A673 (cell line): ENCODE results near the gene KDM3B. TPM values are rescaled to one million over a fixed set of nuclear protein-coding genes. Genes with fewer than 3 reads are reported as not detected.

Source experiments
- BruUV-seq: library from RNA; stranded (reverse); fragments of 400-500 nt; replicated peaks from 2 replicates; lab custom pipeline; 2021; lab: Mats Ljungman, UMichigan
- CTCF ChIA-PET: fragments of 300-600 bp; sonication (Branson Sonifier 250); formaldehyde crosslinking; loops from one replicate; lab custom pipeline; 2022; ENCODE audit warnings: antibody characterized with exemption; lab: Charles Lee
- POLR2A ChIA-PET: fragments of 300-600 bp; sonication (Branson Sonifier 250); formaldehyde crosslinking; loops from one replicate; lab custom pipeline; 2022; ENCODE audit warnings: antibody characterized with exemption; ENCODE audit not compliant: low non-redundant PET; lab: Charles Lee
- DNase-seq: peaks from one replicate; pipeline ENCODE4 v3.0.0-alpha.2; 2015; ENCODE audit warnings: low spot score
- H3K27ac ChIP-seq: fragments of 200-600 bp; sonication (generic); 2 replicates; pipeline ENCODE4 v1.5.1; 2016; ENCODE audit warnings: mixed run types, low read depth, mild to moderate bottlenecking, mixed read lengths, antibody characterized with exemption, low read length; ENCODE audit not compliant: poor library complexity, severe bottlenecking
- H3K27me3 ChIP-seq: fragments of 200-600 bp; sonication (generic); replicated peaks from 2 replicates; pipeline ENCODE4 v1.6.1; 2017; ENCODE audit warnings: mixed run types, low read depth, mild to moderate bottlenecking, mixed read lengths, antibody characterized with exemption, low read length; ENCODE audit not compliant: insufficient read depth, poor library complexity
- H3K36me3 ChIP-seq: fragments of 200-600 bp; sonication (generic); 2 replicates; pipeline ENCODE4 v1.6.1; 2016; ENCODE audit warnings: mixed run types, mild to moderate bottlenecking, mixed read lengths, antibody characterized with exemption, low read length; ENCODE audit not compliant: insufficient read depth, poor library complexity, severe bottlenecking
- H3K4me1 ChIP-seq: fragments of 200-600 bp; sonication (generic); 2 replicates; pipeline ENCODE4 v1.6.1; 2017; ENCODE audit warnings: mixed run types, mild to moderate bottlenecking, mixed read lengths, antibody characterized with exemption, low read length; ENCODE audit not compliant: insufficient read depth, poor library complexity, severe bottlenecking
- H3K4me3 ChIP-seq: fragments of 200-600 bp; sonication (generic); 2 replicates; pipeline ENCODE4 v1.5.1; 2016; ENCODE audit warnings: low read depth, mixed run types, mild to moderate bottlenecking, mixed read lengths, low read length; ENCODE audit not compliant: poor library complexity, severe bottlenecking
- H3K9me3 ChIP-seq: fragments of 200-600 bp; sonication (generic); 2 replicates; pipeline ENCODE4 v1.6.1; 2016; ENCODE audit warnings: mixed run types, low read depth, mild to moderate bottlenecking, mixed read lengths, antibody characterized with exemption, low read length; ENCODE audit not compliant: poor library complexity, severe bottlenecking
- EZH2 ChIP-seq: fragments of 200-600 bp; sonication (generic); IDR thresholded peaks from 2 replicates; pipeline ENCODE4 v1.6.1; 2017; ENCODE audit warnings: borderline replicate concordance, low read depth, mild to moderate bottlenecking, mixed read lengths, antibody characterized with exemption, low read length; ENCODE audit not compliant: poor library complexity, severe bottlenecking
- intact Hi-C: fragments of 100-400 bp; cut with micrococcal nuclease; formaldehyde crosslinking; loops from one replicate; pipeline ENCODE4 v1.10.0; 2022; ENCODE audit not compliant: unreplicated experiment
- total RNA-seq: library from RNA; stranded (reverse); gene quantifications from 2 replicates; pipeline ENCODE4 v1.2.3, GENCODE V29; 2021
- TF ChIP-seq, protein P1 (sequence below): fragments of 300-800, 200-600 bp; sonication (generic); conservative IDR thresholded peaks from 2 replicates; pipeline ENCODE4 v1.5.1; 2017; ENCODE audit warnings: low read depth, mild to moderate bottlenecking, antibody characterized with exemption, low read length, moderate library complexity, mixed read lengths

Gene KDM3B
- total RNA-seq, 1 experiment from 2014 or later: 62.1 TPM

DNA sequence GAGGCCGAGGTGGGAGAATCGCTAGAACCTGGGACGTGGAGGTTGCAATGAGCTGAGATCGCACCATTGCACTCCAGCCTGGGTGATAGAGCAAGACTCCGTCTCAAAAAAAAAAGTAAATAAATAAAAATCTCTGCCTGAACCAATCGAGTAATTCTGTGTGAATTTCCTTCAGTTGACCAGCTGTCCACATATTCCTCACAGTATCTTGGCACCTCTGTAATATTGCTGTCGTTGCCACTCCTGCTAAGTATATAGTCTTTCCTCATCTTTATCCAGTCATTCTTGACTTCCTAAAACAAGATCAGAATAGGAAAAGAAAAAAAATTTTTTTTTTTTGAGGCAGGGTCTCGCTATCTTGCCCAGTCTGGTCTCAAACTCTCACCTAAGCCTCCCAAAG, 29.9 kb downstream of the KDM3B start:
- no peak for TF ChIP-seq EZH2
- TF ChIP-seq, protein P1, sequence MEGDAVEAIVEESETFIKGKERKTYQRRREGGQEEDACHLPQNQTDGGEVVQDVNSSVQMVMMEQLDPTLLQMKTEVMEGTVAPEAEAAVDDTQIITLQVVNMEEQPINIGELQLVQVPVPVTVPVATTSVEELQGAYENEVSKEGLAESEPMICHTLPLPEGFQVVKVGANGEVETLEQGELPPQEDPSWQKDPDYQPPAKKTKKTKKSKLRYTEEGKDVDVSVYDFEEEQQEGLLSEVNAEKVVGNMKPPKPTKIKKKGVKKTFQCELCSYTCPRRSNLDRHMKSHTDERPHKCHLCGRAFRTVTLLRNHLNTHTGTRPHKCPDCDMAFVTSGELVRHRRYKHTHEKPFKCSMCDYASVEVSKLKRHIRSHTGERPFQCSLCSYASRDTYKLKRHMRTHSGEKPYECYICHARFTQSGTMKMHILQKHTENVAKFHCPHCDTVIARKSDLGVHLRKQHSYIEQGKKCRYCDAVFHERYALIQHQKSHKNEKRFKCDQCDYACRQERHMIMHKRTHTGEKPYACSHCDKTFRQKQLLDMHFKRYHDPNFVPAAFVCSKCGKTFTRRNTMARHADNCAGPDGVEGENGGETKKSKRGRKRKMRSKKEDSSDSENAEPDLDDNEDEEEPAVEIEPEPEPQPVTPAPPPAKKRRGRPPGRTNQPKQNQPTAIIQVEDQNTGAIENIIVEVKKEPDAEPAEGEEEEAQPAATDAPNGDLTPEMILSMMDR: no peak
- no peak overlapping the region for H3K27ac ChIP-seq
- no peak overlapping the region for H3K4me3 ChIP-seq
- peaks cover 65% of the 10 kb centered on the region for H3K36me3 ChIP-seq
- no peak for DNase-seq
- no peaks in the 10 kb centered on the region for H3K4me1 ChIP-seq
- no peaks in the 10 kb centered on the region for H3K27me3 ChIP-seq
- ChIA-PET POLR2A (no interaction called here), CTCF (no interaction called here)
- no peaks in the 10 kb centered on the region for H3K9me3 ChIP-seq
- BruUV-seq: no TSS peak
- intact Hi-C loops: no loop called here

- peaks cover 40% of the 10 kb centered on the region for H3K36me3 ChIP-seq
- POLR2A ChIA-PET: no interaction called here
- TF ChIP-seq, protein P1: no peak
- TF ChIP-seq EZH2: no peak
- no peaks in the 10 kb centered on the region for H3K9me3 ChIP-seq
- CTCF ChIA-PET: no interaction called here
- BruUV-seq: no TSS peak
- DNase-seq: no peak
- no peak overlapping the region for H3K27ac ChIP-seq
- intact Hi-C loops: no loop called here
- H3K4me3 ChIP-seq: no peak overlapping the region
- H3K27me3 ChIP-seq: no peaks in the 10 kb centered on the region
- no peaks in the 10 kb centered on the region for H3K4me1 ChIP-seq
Measured at GRCh38 chr5:138385660-138386059, 33.2 kb downstream of the KDM3B start.

GRCh38 chr5:138386290-138386689, 33.8 kb downstream of the KDM3B start:
- no peaks in the 10 kb centered on the region for H3K9me3 ChIP-seq
- H3K36me3 ChIP-seq: peaks cover 41% of the 10 kb centered on the region
- no peaks in the 10 kb centered on the region for H3K27me3 ChIP-seq
- BruUV-seq: no TSS peak
- CTCF ChIA-PET: no interaction called here
- TF ChIP-seq EZH2: no peak
- TF ChIP-seq, protein P1: no peak
- intact Hi-C loops: no loop called here
- H3K4me3 ChIP-seq: no peak overlapping the region
- H3K27ac ChIP-seq: no peak overlapping the region
- POLR2A ChIA-PET: no interaction called here
- DNase-seq: no peak
- no peaks in the 10 kb centered on the region for H3K4me1 ChIP-seq
